ENCODE data around the gene FOXP1.

The FOXP1 gene

DNA sequence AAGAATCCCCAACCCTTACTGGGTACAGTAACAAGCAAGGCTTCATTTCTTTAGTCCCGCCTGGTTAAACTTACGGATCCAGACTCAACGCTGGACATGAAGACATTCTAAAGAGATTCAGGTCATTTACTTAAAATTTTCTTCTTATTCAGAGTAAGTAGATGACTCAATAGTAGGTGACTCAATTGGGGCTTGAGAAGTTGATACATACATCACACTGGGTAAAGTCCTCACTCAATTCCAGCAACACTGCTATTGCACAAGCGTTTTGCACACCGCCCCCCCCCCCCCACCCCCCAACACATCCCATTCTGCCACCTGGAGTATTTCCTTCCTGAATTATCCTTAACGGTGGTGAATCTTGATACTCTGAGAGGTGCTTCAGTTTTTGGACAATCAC, 610.0 kb downstream of the FOXP1 start:
- DNase-seq (ENCODE audit: low read depth), result peak; percentile 48

DNA sequence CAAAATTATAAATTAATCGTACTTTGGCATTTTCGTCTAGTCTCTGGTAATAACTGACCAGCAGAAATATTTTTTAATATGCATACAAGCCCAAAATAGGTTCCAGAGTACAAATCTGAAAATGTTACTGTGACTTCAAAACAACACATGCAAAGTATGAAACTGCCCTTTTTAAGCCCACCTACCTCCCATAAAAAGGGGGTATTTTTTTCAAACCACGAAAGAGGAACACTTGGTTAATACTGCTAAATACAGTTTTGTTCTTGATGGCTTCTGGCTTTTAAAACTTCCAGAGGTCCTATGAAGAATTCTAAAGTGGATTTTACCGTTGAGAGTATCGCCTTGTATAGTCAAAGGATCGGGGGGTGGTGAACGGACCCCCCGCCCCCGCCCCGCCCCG, 610.7 kb downstream of the FOXP1 start:
- no peak for DNase-seq (ENCODE audit: low read depth)

DNA sequence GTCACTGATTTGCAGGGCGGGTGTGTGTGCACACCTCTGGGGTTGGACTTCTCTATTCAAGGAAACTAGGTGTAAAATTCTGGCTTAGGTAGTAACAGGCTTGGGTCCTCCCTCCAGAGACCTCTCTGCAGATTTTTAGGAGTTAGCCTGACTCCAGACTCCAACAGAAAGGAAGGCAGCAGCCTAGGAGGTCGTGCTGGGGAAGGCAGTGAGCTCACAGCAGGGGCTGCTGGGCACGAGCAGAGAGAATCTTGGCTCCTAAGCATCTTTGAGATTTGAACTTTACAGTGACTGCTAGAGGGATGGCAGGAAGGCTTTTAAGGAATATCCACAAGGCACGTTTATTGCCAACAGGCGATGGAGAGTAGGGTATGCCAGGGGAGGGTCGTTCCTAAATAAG, 612.6 kb downstream of the FOXP1 start:
- no peak for DNase-seq (ENCODE audit: low read depth)

DNA sequence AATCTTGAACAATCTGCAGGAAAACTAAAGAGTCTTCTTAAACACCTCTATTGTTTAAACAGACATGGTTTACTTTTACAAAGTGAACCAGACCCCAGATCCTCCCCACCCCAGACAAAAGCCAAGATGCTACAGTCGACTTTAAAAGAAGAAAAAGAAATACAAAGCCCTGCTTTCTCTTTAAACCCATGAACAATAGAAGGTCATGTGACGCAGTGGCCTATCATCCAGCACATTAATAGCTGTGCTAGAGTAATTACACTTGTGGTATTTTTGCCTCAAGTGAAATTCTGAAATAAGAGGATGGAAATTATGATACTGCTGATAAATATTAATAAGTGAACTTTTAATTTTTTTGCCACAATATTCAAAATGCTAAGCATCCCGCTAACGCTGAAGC, 613.4 kb downstream of the FOXP1 start:
- DNase-seq (ENCODE audit: low read depth), result no peak

GRCh38 chr3:70963431-70964275, 619.9 kb downstream of the FOXP1 start:
- no peak for DNase-seq (ENCODE audit: low read depth)

- no peak for DNase-seq (ENCODE audit: low read depth)
These were observed 623.8 kb downstream of the FOXP1 start for GRCh38 chr3:70959506-70960291.

DNA sequence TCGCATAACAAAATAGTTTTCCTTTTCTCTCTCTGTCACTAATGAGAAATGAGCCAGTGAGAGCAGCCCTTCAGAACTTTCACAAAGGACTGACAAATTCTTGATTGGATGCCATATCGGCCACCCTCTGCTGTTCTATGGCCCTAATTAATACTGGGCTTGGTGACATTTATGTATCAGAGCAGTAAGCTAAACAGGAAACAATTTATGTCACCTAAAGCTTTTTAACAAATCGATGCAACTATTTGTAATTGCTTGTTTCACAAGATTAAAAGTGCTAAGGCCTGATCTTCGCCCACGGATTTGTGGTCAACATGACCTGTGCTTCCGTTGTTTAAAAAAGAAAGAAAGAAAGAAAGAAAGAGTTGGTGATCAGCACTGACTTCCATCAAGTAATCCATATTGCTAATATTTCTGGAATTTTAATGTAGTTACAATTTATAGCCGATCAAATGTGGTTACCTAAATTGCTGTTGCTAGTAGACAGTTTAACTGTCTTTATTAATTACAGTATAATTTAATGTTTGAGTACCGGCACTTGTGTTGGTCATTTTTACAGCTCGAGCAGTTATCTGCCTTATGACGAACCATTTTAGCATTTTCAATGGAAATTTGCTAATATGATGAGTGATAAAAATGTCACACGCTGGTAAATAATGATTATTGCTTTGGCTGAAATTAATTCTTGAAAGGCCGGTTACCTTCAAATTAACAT, 631.3 kb downstream of the FOXP1 start:
- no peak for DNase-seq (ENCODE audit: low read depth)

GRCh38 chr3:70951316-70951715, 632.2 kb downstream of the FOXP1 start:
- no peak for DNase-seq (ENCODE audit: low read depth)

DNA sequence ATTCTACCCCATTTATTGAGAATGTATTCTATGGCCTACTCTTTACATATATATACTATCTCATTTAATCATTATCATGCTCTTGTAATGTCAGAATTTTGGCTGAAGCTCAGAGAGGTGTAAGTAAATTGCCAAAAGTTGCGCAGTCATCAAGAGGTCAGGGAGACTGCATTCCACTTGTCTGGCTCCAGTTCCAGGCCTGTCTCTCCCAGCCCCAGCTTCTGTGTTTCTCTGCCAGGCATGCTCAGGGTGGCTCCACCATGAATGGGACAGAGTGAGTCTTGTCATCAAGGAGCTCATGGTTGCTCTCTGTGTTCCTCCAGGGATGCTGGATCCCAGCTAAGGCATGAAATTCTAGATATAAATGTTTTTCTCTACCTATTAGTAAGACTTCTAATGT, 635.9 kb downstream of the FOXP1 start:
- DNase-seq (ENCODE audit: low read depth), result no peak

DNA sequence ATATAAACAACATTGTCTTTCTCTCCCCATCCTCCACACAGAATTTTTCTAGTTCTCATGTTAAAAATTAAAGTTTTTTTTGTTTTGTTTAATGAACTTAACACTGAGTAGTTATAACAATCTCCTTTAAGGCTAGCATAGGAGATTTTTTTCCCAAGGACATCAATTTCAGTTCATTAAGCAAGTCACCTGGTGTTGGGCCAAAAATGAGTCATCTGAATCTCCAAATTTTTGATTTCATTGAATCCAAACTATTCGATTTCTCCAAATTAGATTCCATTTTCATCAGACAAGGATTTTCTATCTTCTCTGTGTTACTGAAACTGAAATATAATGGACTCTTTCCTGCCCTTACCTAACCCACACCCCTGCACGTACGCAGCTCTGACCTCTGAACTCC, 639.6 kb downstream of the FOXP1 start:
- peak; percentile 25 for DNase-seq (ENCODE audit: low read depth)

DNA sequence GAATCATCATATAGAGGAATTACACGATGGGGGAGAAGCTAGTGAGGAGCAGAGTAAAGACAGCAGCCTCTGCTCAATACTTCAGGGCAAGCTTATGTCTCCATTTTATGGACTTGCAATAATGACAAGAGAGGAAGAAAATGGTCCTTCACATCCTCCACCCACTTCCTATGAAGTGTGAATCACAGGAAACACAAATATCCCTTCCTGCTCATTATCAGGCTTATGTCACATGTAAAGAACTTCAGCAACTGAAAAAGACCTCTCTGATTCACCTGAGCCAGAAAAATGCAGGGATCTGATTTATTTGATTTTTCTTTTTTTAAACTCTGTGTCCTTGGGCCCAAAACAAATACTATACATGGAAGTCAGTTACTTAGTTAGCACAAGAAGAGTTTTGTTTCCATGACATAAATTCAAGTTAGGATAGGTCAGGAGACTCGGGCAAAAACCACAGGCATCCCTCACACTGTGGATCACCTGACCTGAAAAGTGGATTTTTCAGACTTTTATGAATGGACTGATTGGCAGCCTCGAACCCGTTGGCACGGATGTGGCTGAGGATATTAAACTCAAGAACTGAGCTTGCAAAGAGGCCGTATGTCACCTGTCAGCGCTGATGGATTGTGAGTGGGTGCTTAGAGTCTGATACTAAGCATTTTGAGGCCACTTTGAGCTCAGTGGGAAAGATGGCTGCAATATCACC, 650.3 kb downstream of the FOXP1 start:
- DNase-seq (ENCODE audit: low read depth), result no peak

GRCh38 chr3:70930066-70930465, 653.5 kb downstream of the FOXP1 start:
- DNase-seq (ENCODE audit: low read depth), result no peak

GRCh38 chr3:70927239-70927638, 656.3 kb downstream of the FOXP1 start:
- DNase-seq (ENCODE audit: low read depth), result no peak

DNA sequence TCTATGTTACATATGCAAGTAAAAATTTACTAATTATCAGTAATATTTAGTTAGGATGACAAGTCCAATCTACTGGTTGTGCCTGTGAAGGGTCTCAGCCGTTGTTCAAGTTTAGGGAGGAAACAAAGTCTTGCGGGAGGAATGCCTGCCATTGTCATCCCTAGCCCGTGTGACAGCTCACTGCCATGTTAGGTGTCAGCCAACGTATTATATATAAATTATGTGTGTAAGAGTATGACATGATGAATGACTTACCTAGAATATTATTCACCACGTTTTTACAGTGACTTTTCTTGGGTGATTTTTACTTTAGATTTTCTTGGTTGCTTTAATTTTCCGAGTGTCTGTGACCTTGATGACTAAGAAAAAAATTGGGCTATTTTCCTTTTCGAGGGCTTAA, 656.7 kb downstream of the FOXP1 start:
- DNase-seq (ENCODE audit: low read depth), result no peak

DNA sequence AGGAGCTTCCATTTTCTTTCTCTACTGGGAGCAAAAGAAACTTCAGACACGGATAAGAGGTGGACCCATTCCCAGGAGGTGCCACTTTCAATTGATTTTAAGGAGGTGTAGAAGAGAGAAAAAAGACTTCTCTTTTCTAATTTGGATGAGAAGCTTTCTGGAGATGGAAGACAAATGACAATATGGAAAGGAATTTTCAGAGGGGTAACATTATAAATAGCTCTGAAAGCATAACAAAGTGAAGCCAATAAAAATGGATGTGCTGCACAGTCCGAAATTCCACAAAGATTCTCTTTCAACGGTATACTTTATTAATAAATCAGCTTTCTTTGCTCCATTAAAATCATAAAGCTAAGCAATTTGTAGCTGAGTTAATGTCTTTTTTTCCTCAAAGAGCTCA, 663.9 kb downstream of the FOXP1 start:
- DNase-seq (ENCODE audit: low read depth), result no peak

DNA sequence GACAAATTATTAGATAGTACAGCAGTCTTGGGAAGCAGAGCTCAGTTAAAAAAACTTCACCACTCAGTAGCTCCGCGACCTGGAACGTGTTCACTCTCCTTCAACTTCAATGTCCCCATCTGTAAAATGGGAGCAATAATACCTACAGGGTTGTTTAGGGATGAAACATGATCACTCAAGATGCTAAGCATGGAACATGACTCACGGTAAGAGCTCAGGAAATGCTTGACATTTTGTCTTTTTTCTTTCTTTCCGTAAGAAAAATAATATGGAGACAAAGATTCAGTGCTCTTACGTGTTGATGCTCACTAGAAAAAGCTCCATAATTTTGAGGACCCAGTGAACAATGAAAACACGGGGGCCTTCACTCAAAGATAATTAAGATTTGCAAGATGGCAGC, 664.4 kb downstream of the FOXP1 start:
- no peak for DNase-seq (ENCODE audit: low read depth)

DNA sequence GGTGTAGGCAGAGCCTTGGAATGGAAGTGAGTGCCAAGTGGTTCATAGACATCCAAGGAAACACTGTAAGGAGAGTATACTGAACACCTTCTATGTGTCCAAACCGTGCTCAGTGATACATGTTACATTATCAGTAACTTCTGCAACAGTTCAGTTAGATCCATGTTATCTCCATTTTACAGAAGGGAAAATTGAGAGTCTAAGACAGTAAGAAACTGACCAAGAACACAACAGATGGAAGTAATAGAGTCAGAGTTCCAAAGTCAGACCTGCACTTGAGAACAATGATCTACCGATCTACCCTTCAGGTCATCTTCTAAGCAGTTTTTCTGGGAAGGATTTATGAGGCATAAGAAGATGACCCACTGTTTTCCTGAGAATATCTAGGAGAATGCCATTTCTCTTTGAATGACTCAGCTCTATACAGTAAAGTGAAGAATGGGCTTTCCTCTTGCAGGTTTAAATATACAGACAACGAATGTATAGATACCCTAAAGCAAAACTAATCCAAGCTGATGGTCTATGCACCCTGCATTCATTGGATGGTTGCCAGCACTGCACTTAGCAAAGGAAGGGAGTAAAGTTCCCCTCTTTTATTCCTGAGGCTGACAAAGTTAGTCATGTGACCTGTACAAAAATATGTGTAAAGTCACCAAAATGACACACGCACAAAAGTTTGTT, 667.0 kb downstream of the FOXP1 start:
- no peak for DNase-seq (ENCODE audit: low read depth)

GRCh38 chr3:70914862-70915261, 668.7 kb downstream of the FOXP1 start:
- peak; percentile 4 for DNase-seq (ENCODE audit: low read depth)

- DNase-seq (ENCODE audit: low read depth), result no peak
These were observed 671.8 kb downstream of the FOXP1 start for GRCh38 chr3:70911719-70912118.

DNA sequence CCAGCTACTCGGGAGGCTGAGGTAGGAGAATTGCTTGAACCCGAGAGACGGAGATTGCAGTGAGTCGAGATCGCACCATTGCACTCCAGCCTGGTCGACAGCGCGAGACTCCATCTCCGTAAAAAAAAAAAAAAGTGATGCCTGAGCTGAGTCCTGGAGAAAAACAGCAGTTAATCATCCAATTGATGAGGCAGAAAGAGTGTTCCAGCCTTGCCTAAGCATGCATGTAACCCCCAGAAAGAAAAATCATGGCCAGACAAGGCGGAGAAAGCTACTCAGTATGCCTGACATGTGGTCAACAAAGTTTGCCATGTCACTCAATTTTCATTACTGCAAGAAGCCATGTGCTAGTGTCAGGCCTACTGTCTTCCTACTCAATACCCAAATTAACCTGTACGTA, 678.0 kb downstream of the FOXP1 start:
- no peak for DNase-seq (ENCODE audit: low read depth)

All from stromal cell of bone marrow (primary cell).